Measurements from ENCODE around the gene SPOUT1. TPM values are rescaled to one million over a fixed set of nuclear protein-coding genes. Genes with fewer than 3 reads are reported as not detected.

SPOUT1 gene
- total and polyA plus RNA-seq, 2 of the 13 experiments (the other 11 are each of a cell fraction or from before 2014, with no cell fraction given), result 39.0 to 45.8 TPM

DNA sequence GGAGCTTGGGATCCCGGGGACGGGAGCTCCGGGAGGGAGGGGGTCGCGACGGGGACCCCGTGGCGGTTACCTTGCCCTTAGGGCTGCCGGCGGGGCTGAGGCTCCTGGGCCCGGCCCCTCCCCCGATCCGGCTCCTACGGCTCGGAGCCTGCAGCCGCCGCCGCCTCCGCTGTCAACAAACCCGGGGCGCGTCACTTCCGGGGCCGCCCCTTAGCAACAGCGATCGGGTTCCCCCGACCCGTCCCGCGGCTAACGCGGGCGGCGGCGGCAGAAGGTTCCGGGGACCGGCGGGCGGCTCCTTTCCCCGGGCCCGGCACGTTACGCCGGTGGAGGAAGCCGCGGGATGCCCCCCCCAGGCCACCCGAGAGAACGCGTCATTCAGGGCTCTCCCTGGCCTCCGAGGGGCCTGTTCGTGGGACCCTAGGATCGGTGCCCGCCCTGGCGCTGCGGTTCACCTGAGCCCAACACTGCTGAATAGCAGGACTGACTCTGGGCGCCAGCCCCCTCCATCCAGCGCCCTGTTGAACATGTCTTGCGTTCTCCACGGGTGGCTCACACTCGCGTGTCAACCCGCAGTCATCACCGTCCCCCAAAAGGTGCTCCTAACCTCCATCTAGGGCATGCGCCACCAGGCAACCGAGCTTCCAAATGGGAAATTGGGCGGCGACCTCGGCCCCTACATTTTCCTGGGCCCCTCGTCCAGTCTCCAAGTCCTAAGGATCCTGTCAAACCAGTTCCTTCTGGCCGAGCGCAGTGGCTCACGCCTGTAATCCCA lies 57.7 kb downstream of the SPOUT1 start, which contains the start of gene ZER1 (continued):
- TF ChIP-seq, protein P1, sequence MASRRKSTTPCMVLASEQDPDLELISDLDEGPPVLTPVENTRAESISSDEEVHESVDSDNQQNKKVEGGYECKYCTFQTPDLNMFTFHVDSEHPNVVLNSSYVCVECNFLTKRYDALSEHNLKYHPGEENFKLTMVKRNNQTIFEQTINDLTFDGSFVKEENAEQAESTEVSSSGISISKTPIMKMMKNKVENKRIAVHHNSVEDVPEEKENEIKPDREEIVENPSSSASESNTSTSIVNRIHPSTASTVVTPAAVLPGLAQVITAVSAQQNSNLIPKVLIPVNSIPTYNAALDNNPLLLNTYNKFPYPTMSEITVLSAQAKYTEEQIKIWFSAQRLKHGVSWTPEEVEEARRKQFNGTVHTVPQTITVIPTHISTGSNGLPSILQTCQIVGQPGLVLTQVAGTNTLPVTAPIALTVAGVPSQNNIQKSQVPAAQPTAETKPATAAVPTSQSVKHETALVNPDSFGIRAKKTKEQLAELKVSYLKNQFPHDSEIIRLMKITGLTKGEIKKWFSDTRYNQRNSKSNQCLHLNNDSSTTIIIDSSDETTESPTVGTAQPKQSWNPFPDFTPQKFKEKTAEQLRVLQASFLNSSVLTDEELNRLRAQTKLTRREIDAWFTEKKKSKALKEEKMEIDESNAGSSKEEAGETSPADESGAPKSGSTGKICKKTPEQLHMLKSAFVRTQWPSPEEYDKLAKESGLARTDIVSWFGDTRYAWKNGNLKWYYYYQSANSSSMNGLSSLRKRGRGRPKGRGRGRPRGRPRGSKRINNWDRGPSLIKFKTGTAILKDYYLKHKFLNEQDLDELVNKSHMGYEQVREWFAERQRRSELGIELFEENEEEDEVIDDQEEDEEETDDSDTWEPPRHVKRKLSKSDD (CRISPR knock-in tag; IDR thresholded peaks at IDR 0.05; ENCODE audit: low read depth), result peak; percentile 39; the same call in 1 of the 2 replicates
- TF ChIP-seq ZIK1 (CRISPR knock-in tag; IDR thresholded peaks at IDR 0.05; ENCODE audit: borderline replicate concordance, low read depth) (peak; percentile 80; the same call in 1 of the 2 replicates), HDAC1 (CRISPR knock-in tag; IDR thresholded peaks at IDR 0.05) (peak; percentile 85), ZNF724P (CRISPR knock-in tag; IDR thresholded peaks at IDR 0.05; ENCODE audit: borderline replicate concordance) (0 out of 2 replicates have a peak, but pooled peaks have one; percentile 28), SALL1 (CRISPR knock-in tag; IDR thresholded peaks at IDR 0.05) (peak; percentile 70), ZNF564 (CRISPR knock-in tag; IDR thresholded peaks at IDR 0.05) (no peak; the same call in 1 of the 2 replicates), PHF5A (CRISPR knock-in tag; IDR thresholded peaks at IDR 0.05; ENCODE audit: low read depth, unreplicated experiment) (peak; percentile 29), ZNF772 (CRISPR knock-in tag; IDR thresholded peaks at IDR 0.05) (peak; percentile 62), NR3C1 (CRISPR knock-in tag; IDR thresholded peaks at IDR 0.05) (no peak), NFKB2 (CRISPR knock-in tag; IDR thresholded peaks at IDR 0.05; ENCODE audit: borderline replicate concordance) (peak; percentile 56; the same call in 1 of the 2 replicates), FOXK1 (CRISPR knock-in tag; IDR thresholded peaks at IDR 0.05; ENCODE audit: borderline replicate concordance, low read depth) (peak; percentile 98), ELF1 (CRISPR knock-in tag; IDR thresholded peaks at IDR 0.05) (peak; percentile 77), SMYD3 (CRISPR knock-in tag; IDR thresholded peaks at IDR 0.05) (0 out of 2 replicates have a peak, but pooled peaks have one; percentile 36), ZBTB34 (CRISPR knock-in tag; IDR thresholded peaks at IDR 0.05) (0 out of 2 replicates have a peak, but pooled peaks have one; percentile 71), HNRNPUL1 (IDR thresholded peaks at IDR 0.05; ENCODE audit: low read depth, low read length) (0 out of 2 replicates have a peak, but pooled peaks have one; percentile 45), THAP9 (CRISPR knock-in tag; IDR thresholded peaks at IDR 0.05; ENCODE audit: borderline replicate concordance) (peak; percentile 83; the same call in 1 of the 2 replicates), KDM4B (CRISPR knock-in tag; IDR thresholded peaks at IDR 0.05) (peak; percentile 86; the same call in 1 of the 2 replicates)
- TF ChIP-seq, protein P2, sequence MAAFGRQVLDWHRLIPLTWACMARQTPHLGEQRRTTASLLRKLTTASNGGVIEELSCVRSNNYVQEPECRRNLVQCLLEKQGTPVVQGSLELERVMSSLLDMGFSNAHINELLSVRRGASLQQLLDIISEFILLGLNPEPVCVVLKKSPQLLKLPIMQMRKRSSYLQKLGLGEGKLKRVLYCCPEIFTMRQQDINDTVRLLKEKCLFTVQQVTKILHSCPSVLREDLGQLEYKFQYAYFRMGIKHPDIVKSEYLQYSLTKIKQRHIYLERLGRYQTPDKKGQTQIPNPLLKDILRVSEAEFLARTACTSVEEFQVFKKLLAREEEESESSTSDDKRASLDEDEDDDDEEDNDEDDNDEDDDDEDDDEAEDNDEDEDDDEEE (CRISPR knock-in tag; IDR thresholded peaks at IDR 0.05), result no peak
- TF ChIP-seq, protein P3, sequence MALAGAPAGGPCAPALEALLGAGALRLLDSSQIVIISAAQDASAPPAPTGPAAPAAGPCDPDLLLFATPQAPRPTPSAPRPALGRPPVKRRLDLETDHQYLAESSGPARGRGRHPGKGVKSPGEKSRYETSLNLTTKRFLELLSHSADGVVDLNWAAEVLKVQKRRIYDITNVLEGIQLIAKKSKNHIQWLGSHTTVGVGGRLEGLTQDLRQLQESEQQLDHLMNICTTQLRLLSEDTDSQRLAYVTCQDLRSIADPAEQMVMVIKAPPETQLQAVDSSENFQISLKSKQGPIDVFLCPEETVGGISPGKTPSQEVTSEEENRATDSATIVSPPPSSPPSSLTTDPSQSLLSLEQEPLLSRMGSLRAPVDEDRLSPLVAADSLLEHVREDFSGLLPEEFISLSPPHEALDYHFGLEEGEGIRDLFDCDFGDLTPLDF (CRISPR knock-in tag; IDR thresholded peaks at IDR 0.05), result peak; percentile 50; the same call in 1 of the 2 replicates
